K562 (cell line): Measurements from ENCODE around the gene ZNF276. TPM values are rescaled to one million over a fixed set of nuclear protein-coding genes. Genes with fewer than 3 reads are reported as not detected.

Source experiments
- ADNP ChIP-seq: fragments of 200-800 bp; sonication (Bioruptor generic); IDR thresholded peaks from 2 replicates; pipeline ENCODE4 v1.6.1; 2016; ENCODE audit warnings: missing genetic modification characterization, missing compliant biosample characterization
- EGR1 ChIP-seq: fragments of 450-650 bp; conservative IDR thresholded peaks from 2 replicates; pipeline ENCODE4 v1.6.1; 2017; ENCODE audit warnings: mild to moderate bottlenecking
- GTF2A2 ChIP-seq: IDR thresholded peaks from 2 replicates; pipeline ENCODE4 v1.6.1; 2016; ENCODE audit warnings: mild to moderate bottlenecking, missing genetic modification characterization, missing compliant biosample characterization
- HSF4 ChIP-seq: fragments of 250-450 bp; sonication (Bioruptor Pico); IDR thresholded peaks from 2 replicates; pipeline ENCODE4 v2.1.2; 2022; ENCODE audit warnings: mild to moderate bottlenecking, moderate library complexity, borderline replicate concordance
- MAZ ChIP-seq, 2 experiments: fragments of 450-650 bp in 1 of 2; sonication (generic) in 1 of 2; formaldehyde crosslinking; IDR thresholded peaks in 1 of 2; conservative IDR thresholded peaks in 1 of 2; 2 replicates each; pipeline versions ENCODE4 v1.4.0 to v1.5.0; 2020; ENCODE audit warnings: mild to moderate bottlenecking in 1 of 2, missing genetic modification reagents in 1 of 2
- PHB2 ChIP-seq: fragments of 450-650 bp; IDR thresholded peaks from 2 replicates; pipeline ENCODE4 v1.6.1; 2017; ENCODE audit warnings: low read depth
- PHF20 ChIP-seq: fragments of 450-650 bp; IDR thresholded peaks from 2 replicates; pipeline ENCODE4 v1.6.1; 2018; ENCODE audit not compliant: partially characterized antibody
- PHTF2 ChIP-seq: fragments of 250-450 bp; sonication (Bioruptor Pico); IDR thresholded peaks from 2 replicates; pipeline ENCODE4 v1.5.0; 2021; ENCODE audit warnings: mild to moderate bottlenecking
- PRMT5 ChIP-seq: sonication (generic); formaldehyde crosslinking; IDR thresholded peaks from 2 replicates; pipeline ENCODE4 v1.5.0; 2020; ENCODE audit warnings: missing genetic modification reagents
- TOE1 ChIP-seq, 2 experiments: fragments of 450-650 bp in 1 of 2; sonication (generic) in 1 of 2; formaldehyde crosslinking in 1 of 2; IDR thresholded peaks; 2 replicates each; pipeline versions ENCODE4 v1.7.1 to v1.8.0; 2016 to 2022; ENCODE audit warnings: borderline replicate concordance in 2 of 2, mild to moderate bottlenecking in 2 of 2, antibody characterized with exemption in 1 of 2, inconsistent platforms in 1 of 2, low read depth in 1 of 2, missing genetic modification reagents in 1 of 2, moderate library complexity in 1 of 2
- XRCC3 ChIP-seq: fragments of 450-650 bp; IDR thresholded peaks from 2 replicates; pipeline ENCODE4 v1.6.1; 2017; ENCODE audit warnings: mild to moderate bottlenecking, moderate library complexity
- YBX1 ChIP-seq: fragments of 450-650 bp; IDR thresholded peaks from 2 replicates; pipeline ENCODE4 v1.7.1; 2016; ENCODE audit warnings: mild to moderate bottlenecking
- polyA plus RNA-seq, 8 experiments: library from polyadenylated mRNA; depleted of rRNA in 4 of 8; stranded (reverse) in 5 of 8; unstranded in 3 of 8; fragments of >200 nt; fragmentation: Nextera tagmentation in 2 of 8; fragmentation: Illumina TruSeq in 1 of 8; extraction: Ambion mirVana in 2 of 8; extraction: Trizol in 1 of 8; gene quantifications; 2 replicates each; pipeline versions ENCODE4 v1.2.1 to v1.2.3, GENCODE V29; 2011 to 2014; ENCODE audit warnings: inconsistent platforms in 1 of 8, missing spikeins in 1 of 8
- total RNA-seq, 7 experiments: library from RNA; depleted of rRNA in 6 of 7; stranded (reverse); fragments of >200 nt in 6 of 7; fragmentation: Illumina TruSeq in 2 of 7; extraction: Trizol in 2 of 7; gene quantifications; 2 replicates each; pipeline versions ENCODE4 v1.2.1 to v1.2.3, GENCODE V29; 2011 to 2021; ENCODE audit warnings: low replicate concordance in 1 of 7
- TF ChIP-seq, protein P1 (sequence below): sonication (generic); formaldehyde crosslinking; IDR thresholded peaks from 2 replicates; pipeline ENCODE4 v1.8.1; 2023; ENCODE audit warnings: missing genetic modification reagents, mild to moderate bottlenecking, borderline replicate concordance
- TF ChIP-seq, protein P2 (sequence below): fragments of 250-450 bp; sonication (Bioruptor Pico); IDR thresholded peaks from 2 replicates; pipeline ENCODE4 v1.5.0; 2021
- TF ChIP-seq, protein P3 (sequence below): conservative IDR thresholded peaks from 2 replicates; pipeline ENCODE4 v1.6.1; 2011; ENCODE audit warnings: low read depth, mild to moderate bottlenecking, low read length; ENCODE audit not compliant: control insufficient read depth
- TF ChIP-seq, protein P4 (sequence below), 2 experiments: IDR thresholded peaks in 1 of 2; conservative IDR thresholded peaks in 1 of 2; 2 replicates each; pipeline ENCODE4 v1.6.1; 2016; ENCODE audit warnings: low read depth in 2 of 2, mild to moderate bottlenecking in 1 of 2, missing compliant biosample characterization in 1 of 2, missing genetic modification characterization in 1 of 2, moderate library complexity in 1 of 2

ZNF276 gene
- total and polyA plus RNA-seq, 9 of the 15 experiments (the other 6 are each of a cell fraction or from before 2014, with no cell fraction given): 0.49 to 43.9 (median 15.8) TPM

DNA sequence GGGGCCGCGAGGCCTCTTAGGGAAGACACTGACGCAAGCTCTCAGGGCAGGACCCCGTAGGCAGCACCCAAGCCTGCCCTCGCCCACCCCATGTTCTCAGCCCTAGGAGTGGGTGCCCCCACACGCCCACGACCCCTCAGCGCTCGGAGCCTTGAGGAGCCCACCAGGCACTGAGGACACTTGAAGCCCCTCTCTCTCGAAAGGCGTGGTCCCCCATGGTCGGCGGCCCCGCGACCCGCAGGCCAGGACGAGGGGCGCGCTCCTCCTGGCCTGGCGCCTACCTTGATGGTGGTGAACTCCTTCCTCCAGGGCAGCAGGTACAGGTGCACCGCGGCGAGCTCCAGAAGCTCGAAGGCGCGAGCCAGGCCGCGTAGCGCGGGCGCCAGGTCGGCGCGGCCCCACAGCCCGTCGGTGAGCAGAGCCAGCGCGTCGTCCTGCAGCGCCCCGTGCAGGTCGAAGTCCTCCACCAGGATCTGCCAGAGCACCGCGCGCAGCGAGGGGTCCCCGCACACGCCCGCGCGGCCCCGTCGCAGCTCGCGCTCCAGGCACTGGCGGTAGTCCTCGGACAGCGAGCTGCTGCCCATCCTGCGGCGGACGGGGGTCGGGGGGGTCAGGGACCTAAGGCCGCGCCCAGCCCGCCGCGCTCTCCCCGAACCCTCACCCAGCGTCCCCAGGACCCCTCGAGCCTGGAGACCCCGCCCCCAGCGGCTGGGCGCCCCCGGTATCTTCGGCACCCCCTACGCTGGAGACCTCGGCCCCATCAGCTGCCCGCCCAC lies 20.5 kb upstream of the ZNF276 start (continued):
- TF ChIP-seq, protein P1, sequence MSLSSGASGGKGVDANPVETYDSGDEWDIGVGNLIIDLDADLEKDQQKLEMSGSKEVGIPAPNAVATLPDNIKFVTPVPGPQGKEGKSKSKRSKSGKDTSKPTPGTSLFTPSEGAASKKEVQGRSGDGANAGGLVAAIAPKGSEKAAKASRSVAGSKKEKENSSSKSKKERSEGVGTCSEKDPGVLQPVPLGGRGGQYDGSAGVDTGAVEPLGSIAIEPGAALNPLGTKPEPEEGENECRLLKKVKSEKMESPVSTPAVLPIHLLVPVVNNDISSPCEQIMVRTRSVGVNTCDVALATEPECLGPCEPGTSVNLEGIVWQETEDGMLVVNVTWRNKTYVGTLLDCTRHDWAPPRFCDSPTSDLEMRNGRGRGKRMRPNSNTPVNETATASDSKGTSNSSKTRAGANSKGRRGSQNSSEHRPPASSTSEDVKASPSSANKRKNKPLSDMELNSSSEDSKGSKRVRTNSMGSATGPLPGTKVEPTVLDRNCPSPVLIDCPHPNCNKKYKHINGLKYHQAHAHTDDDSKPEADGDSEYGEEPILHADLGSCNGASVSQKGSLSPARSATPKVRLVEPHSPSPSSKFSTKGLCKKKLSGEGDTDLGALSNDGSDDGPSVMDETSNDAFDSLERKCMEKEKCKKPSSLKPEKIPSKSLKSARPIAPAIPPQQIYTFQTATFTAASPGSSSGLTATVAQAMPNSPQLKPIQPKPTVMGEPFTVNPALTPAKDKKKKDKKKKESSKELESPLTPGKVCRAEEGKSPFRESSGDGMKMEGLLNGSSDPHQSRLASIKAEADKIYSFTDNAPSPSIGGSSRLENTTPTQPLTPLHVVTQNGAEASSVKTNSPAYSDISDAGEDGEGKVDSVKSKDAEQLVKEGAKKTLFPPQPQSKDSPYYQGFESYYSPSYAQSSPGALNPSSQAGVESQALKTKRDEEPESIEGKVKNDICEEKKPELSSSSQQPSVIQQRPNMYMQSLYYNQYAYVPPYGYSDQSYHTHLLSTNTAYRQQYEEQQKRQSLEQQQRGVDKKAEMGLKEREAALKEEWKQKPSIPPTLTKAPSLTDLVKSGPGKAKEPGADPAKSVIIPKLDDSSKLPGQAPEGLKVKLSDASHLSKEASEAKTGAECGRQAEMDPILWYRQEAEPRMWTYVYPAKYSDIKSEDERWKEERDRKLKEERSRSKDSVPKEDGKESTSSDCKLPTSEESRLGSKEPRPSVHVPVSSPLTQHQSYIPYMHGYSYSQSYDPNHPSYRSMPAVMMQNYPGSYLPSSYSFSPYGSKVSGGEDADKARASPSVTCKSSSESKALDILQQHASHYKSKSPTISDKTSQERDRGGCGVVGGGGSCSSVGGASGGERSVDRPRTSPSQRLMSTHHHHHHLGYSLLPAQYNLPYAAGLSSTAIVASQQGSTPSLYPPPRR: 0 out of 2 replicates have a peak, but pooled peaks have one; percentile 23
- no peak for TF ChIP-seq PHTF2 (CRISPR knock-in tag)
- TF ChIP-seq PHB2: no peak
- TF ChIP-seq HSF4 (CRISPR knock-in tag): no peak
- TF ChIP-seq XRCC3: no peak
- TF ChIP-seq YBX1: no peak
- TF ChIP-seq PRMT5 (CRISPR knock-in tag): no peak
- TF ChIP-seq, protein P2, sequence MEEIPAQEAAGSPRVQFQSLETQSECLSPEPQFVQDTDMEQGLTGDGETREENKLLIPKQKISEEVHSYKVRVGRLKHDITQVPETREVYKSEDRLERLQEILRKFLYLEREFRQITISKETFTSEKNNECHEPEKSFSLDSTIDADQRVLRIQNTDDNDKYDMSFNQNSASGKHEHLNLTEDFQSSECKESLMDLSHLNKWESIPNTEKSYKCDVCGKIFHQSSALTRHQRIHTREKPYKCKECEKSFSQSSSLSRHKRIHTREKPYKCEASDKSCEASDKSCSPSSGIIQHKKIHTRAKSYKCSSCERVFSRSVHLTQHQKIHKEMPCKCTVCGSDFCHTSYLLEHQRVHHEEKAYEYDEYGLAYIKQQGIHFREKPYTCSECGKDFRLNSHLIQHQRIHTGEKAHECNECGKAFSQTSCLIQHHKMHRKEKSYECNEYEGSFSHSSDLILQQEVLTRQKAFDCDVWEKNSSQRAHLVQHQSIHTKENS (CRISPR knock-in tag): no peak
- TF ChIP-seq TOE1 (IDR thresholded peaks at IDR 0.05; ENCODE audit: borderline replicate concordance): no peak
- no peak for TF ChIP-seq TOE1 (CRISPR knock-in tag; IDR thresholded peaks at IDR 0.05; ENCODE audit: borderline replicate concordance, low read depth)
- no peak for TF ChIP-seq ADNP (tag)
- no peak for TF ChIP-seq GTF2A2 (tag)
- TF ChIP-seq, protein P3, sequence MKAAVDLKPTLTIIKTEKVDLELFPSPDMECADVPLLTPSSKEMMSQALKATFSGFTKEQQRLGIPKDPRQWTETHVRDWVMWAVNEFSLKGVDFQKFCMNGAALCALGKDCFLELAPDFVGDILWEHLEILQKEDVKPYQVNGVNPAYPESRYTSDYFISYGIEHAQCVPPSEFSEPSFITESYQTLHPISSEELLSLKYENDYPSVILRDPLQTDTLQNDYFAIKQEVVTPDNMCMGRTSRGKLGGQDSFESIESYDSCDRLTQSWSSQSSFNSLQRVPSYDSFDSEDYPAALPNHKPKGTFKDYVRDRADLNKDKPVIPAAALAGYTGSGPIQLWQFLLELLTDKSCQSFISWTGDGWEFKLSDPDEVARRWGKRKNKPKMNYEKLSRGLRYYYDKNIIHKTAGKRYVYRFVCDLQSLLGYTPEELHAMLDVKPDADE: peak; percentile 60
- peak in 1 of 2 experiments; percentile 25; a peak in 1 of 4 replicates for TF ChIP-seq MAZ (CRISPR knock-in tag; conservative IDR thresholded peaks at IDR 0.05 in 1 of 2, IDR thresholded peaks at IDR 0.05 in 1 of 2)
- no peak for TF ChIP-seq EGR1
- TF ChIP-seq, protein P4, sequence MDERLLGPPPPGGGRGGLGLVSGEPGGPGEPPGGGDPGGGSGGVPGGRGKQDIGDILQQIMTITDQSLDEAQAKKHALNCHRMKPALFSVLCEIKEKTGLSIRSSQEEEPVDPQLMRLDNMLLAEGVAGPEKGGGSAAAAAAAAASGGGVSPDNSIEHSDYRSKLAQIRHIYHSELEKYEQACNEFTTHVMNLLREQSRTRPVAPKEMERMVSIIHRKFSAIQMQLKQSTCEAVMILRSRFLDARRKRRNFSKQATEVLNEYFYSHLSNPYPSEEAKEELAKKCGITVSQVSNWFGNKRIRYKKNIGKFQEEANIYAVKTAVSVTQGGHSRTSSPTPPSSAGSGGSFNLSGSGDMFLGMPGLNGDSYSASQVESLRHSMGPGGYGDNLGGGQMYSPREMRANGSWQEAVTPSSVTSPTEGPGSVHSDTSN (CRISPR knock-in tag; IDR thresholded peaks at IDR 0.05; ENCODE audit: low read depth): no peak
- TF ChIP-seq, protein P4 (tag; conservative IDR thresholded peaks at IDR 0.05; ENCODE audit: low read depth): no peak
- no peak for TF ChIP-seq PHF20
